ENCODE data around the gene GARNL3.

The GARNL3 gene
- 2.6 to 4.6 (median 3.3) reads per million in 3 donors for total RNA-seq

GRCh38 chr9:127264462-127265219 lies at the start of gene GARNL3:
Gene GARNL3, plus strand, starts transcription at chr9:127264774. Its CDS starts 104 bp downstream, at chr9:127264878.
- Histone ChIP-seq H3K27ac (ENCODE audit: insufficient read depth, low read length, poor library complexity, severe bottlenecking) (no peak within 1 kb of the TSS), H3K9me3 (ENCODE audit: control insufficient read depth, low read length) (no peaks in the 10 kb centered on the region), H3K36me3 (ENCODE audit: control insufficient read depth, insufficient read depth, low read length) (no peaks in the 10 kb centered on the region), H3K4me1 (ENCODE audit: control insufficient read depth, insufficient read depth, low read length, poor library complexity, severe bottlenecking) (no peaks in the 10 kb centered on the region), H3K4me3 (ENCODE audit: insufficient read depth, low read depth, low read length, poor library complexity, severe bottlenecking) (no peak within 1 kb of the TSS), H3K27me3 (replicated peaks; ENCODE audit: control insufficient read depth, insufficient read depth, low read length, poor library complexity, severe bottlenecking) (no peaks in the 10 kb centered on the region)
- no peak for DNase-seq

GRCh38 chr9:127215268-127216209 lies 49.0 kb upstream of the GARNL3 start:
- DNase-seq = no peak
- Histone ChIP-seq H3K36me3 (ENCODE audit: control insufficient read depth, insufficient read depth, low read length) (no peaks in the 10 kb centered on the region), H3K9me3 (ENCODE audit: control insufficient read depth, low read length) (no peaks in the 10 kb centered on the region), H3K27me3 (replicated peaks; ENCODE audit: control insufficient read depth, insufficient read depth, low read length, poor library complexity, severe bottlenecking) (no peaks in the 10 kb centered on the region), H3K4me3 (ENCODE audit: insufficient read depth, low read depth, low read length, poor library complexity, severe bottlenecking) (no peak overlapping the region), H3K4me1 (ENCODE audit: control insufficient read depth, insufficient read depth, low read length, poor library complexity, severe bottlenecking) (no peaks in the 10 kb centered on the region), H3K27ac (ENCODE audit: insufficient read depth, low read length, poor library complexity, severe bottlenecking) (no peak overlapping the region)

GRCh38 chr9:127216210-127216887 lies 48.2 kb upstream of the GARNL3 start:
- DNase-seq = no peak
- Histone ChIP-seq H3K9me3 (ENCODE audit: control insufficient read depth, low read length) (no peaks in the 10 kb centered on the region), H3K4me3 (ENCODE audit: insufficient read depth, low read depth, low read length, poor library complexity, severe bottlenecking) (no peak overlapping the region), H3K4me1 (ENCODE audit: control insufficient read depth, insufficient read depth, low read length, poor library complexity, severe bottlenecking) (no peaks in the 10 kb centered on the region), H3K27ac (ENCODE audit: insufficient read depth, low read length, poor library complexity, severe bottlenecking) (no peak overlapping the region), H3K27me3 (replicated peaks; ENCODE audit: control insufficient read depth, insufficient read depth, low read length, poor library complexity, severe bottlenecking) (no peaks in the 10 kb centered on the region), H3K36me3 (ENCODE audit: control insufficient read depth, insufficient read depth, low read length) (no peaks in the 10 kb centered on the region)

- H3K9me3 ChIP-seq (ENCODE audit: control insufficient read depth, low read length) = no peaks in the 10 kb centered on the region
- DNase-seq = no peak
- H3K27me3 ChIP-seq (replicated peaks; ENCODE audit: control insufficient read depth, insufficient read depth, low read length, poor library complexity, severe bottlenecking) = no peaks in the 10 kb centered on the region
- H3K27ac ChIP-seq (ENCODE audit: insufficient read depth, low read length, poor library complexity, severe bottlenecking) = no peak overlapping the region
- H3K36me3 ChIP-seq (ENCODE audit: control insufficient read depth, insufficient read depth, low read length) = no peaks in the 10 kb centered on the region
- H3K4me1 ChIP-seq (ENCODE audit: control insufficient read depth, insufficient read depth, low read length, poor library complexity, severe bottlenecking) = peaks cover 4% of the 10 kb centered on the region
- H3K4me3 ChIP-seq (ENCODE audit: insufficient read depth, low read depth, low read length, poor library complexity, severe bottlenecking) = no peak overlapping the region
These were observed 47.7 kb upstream of the GARNL3 start for GRCh38 chr9:127216888-127217217.

GRCh38 chr9:127218818-127219217 lies 45.8 kb upstream of the GARNL3 start:
- Histone ChIP-seq H3K4me3 (ENCODE audit: insufficient read depth, low read depth, low read length, poor library complexity, severe bottlenecking) (no peak overlapping the region), H3K9me3 (ENCODE audit: control insufficient read depth, low read length) (no peaks in the 10 kb centered on the region), H3K27ac (ENCODE audit: insufficient read depth, low read length, poor library complexity, severe bottlenecking) (no peak overlapping the region), H3K27me3 (replicated peaks; ENCODE audit: control insufficient read depth, insufficient read depth, low read length, poor library complexity, severe bottlenecking) (no peaks in the 10 kb centered on the region), H3K4me1 (ENCODE audit: control insufficient read depth, insufficient read depth, low read length, poor library complexity, severe bottlenecking) (peaks cover 8% of the 10 kb centered on the region), H3K36me3 (ENCODE audit: control insufficient read depth, insufficient read depth, low read length) (no peaks in the 10 kb centered on the region)
- DNase-seq = no peak

- Histone ChIP-seq H3K27me3 (replicated peaks; ENCODE audit: control insufficient read depth, insufficient read depth, low read length, poor library complexity, severe bottlenecking) (no peaks in the 10 kb centered on the region), H3K4me3 (ENCODE audit: insufficient read depth, low read depth, low read length, poor library complexity, severe bottlenecking) (no peak overlapping the region), H3K36me3 (ENCODE audit: control insufficient read depth, insufficient read depth, low read length) (no peaks in the 10 kb centered on the region), H3K9me3 (ENCODE audit: control insufficient read depth, low read length) (no peaks in the 10 kb centered on the region), H3K4me1 (ENCODE audit: control insufficient read depth, insufficient read depth, low read length, poor library complexity, severe bottlenecking) (peaks cover 8% of the 10 kb centered on the region), H3K27ac (ENCODE audit: insufficient read depth, low read length, poor library complexity, severe bottlenecking) (no peak overlapping the region)
- DNase-seq = no peak
These were observed 45.1 kb upstream of the GARNL3 start for GRCh38 chr9:127219520-127219919.

- Histone ChIP-seq H3K9me3 (ENCODE audit: control insufficient read depth, low read length) (no peaks in the 10 kb centered on the region), H3K4me1 (ENCODE audit: control insufficient read depth, insufficient read depth, low read length, poor library complexity, severe bottlenecking) (peaks cover 17% of the 10 kb centered on the region), H3K36me3 (ENCODE audit: control insufficient read depth, insufficient read depth, low read length) (no peaks in the 10 kb centered on the region), H3K27me3 (replicated peaks; ENCODE audit: control insufficient read depth, insufficient read depth, low read length, poor library complexity, severe bottlenecking) (no peaks in the 10 kb centered on the region), H3K4me3 (ENCODE audit: insufficient read depth, low read depth, low read length, poor library complexity, severe bottlenecking) (no peak overlapping the region), H3K27ac (ENCODE audit: insufficient read depth, low read length, poor library complexity, severe bottlenecking) (no peak overlapping the region)
- DNase-seq = no peak
These were observed 42.9 kb upstream of the GARNL3 start for GRCh38 chr9:127221695-127222094.

GRCh38 chr9:127222388-127223095 lies 42.0 kb upstream of the GARNL3 start:
- H3K4me1 ChIP-seq (ENCODE audit: control insufficient read depth, insufficient read depth, low read length, poor library complexity, severe bottlenecking) = peaks cover 17% of the 10 kb centered on the region
- no peak for DNase-seq
- H3K4me3 ChIP-seq (ENCODE audit: insufficient read depth, low read depth, low read length, poor library complexity, severe bottlenecking) = peak overlapping the region; percentile 10
- H3K27me3 ChIP-seq (replicated peaks; ENCODE audit: control insufficient read depth, insufficient read depth, low read length, poor library complexity, severe bottlenecking) = no peaks in the 10 kb centered on the region
- no peaks in the 10 kb centered on the region for H3K36me3 ChIP-seq (ENCODE audit: control insufficient read depth, insufficient read depth, low read length)
- H3K9me3 ChIP-seq (ENCODE audit: control insufficient read depth, low read length) = no peaks in the 10 kb centered on the region
- no peak overlapping the region for H3K27ac ChIP-seq (ENCODE audit: insufficient read depth, low read length, poor library complexity, severe bottlenecking)

GRCh38 chr9:127223266-127223665 lies 41.3 kb upstream of the GARNL3 start:
- Histone ChIP-seq H3K4me1 (ENCODE audit: control insufficient read depth, insufficient read depth, low read length, poor library complexity, severe bottlenecking) (peaks cover 17% of the 10 kb centered on the region), H3K4me3 (ENCODE audit: insufficient read depth, low read depth, low read length, poor library complexity, severe bottlenecking) (no peak overlapping the region), H3K9me3 (ENCODE audit: control insufficient read depth, low read length) (no peaks in the 10 kb centered on the region), H3K36me3 (ENCODE audit: control insufficient read depth, insufficient read depth, low read length) (no peaks in the 10 kb centered on the region), H3K27ac (ENCODE audit: insufficient read depth, low read length, poor library complexity, severe bottlenecking) (no peak overlapping the region), H3K27me3 (replicated peaks; ENCODE audit: control insufficient read depth, insufficient read depth, low read length, poor library complexity, severe bottlenecking) (no peaks in the 10 kb centered on the region)
- DNase-seq = no peak
